ENCODE measurements around the gene FRMD1.

GRCh38 chr6:168053086-168053956 lies 25.7 kb downstream of the FRMD1 start:
- TF ChIP-seq CTCF (IDR thresholded peaks at IDR 0.05; ENCODE audit: low read depth, low read length, poor library complexity, severe bottlenecking) (no peak), EZH2phosphoT487 (IDR thresholded peaks at IDR 0.05; ENCODE audit: borderline replicate concordance, low read length) (no peak)

Data from DOHH2 (cell line).